Measurements from ENCODE around the gene METTL26.

- peak; percentile 69 for TF ChIP-seq CEBPB (tag; IDR thresholded peaks at IDR 0.05)
- peak; percentile 77 to 97 (median 91) for TF ChIP-seq CTCF (IDR thresholded peaks at IDR 0.05 in 2 of 3, conservative IDR thresholded peaks at IDR 0.05 in 1 of 3; ENCODE audit: insufficient read depth in 2 of 3, low read depth in 1 of 3, low read length in 3 of 3)
- TF ChIP-seq NR2C1 (IDR thresholded peaks at IDR 0.05): no peak
- TF ChIP-seq NR2C1 (tag; IDR thresholded peaks at IDR 0.05): no peak
- no peak for TF ChIP-seq RNF219 (CRISPR knock-in tag; IDR thresholded peaks at IDR 0.05)
- TF ChIP-seq NR3C1 (CRISPR knock-in tag; IDR thresholded peaks at IDR 0.05): no peak
- TF ChIP-seq RBFOX2 (IDR thresholded peaks at IDR 0.05; ENCODE audit: low read depth, low read length): peak; percentile 79
These were observed 31.8 kb upstream of the METTL26 start, which contains the start of gene RHOT2 for GRCh38 chr16:667780-668518.
